ENCODE results near the gene COMP. TPM values are rescaled to one million over a fixed set of nuclear protein-coding genes. Genes with fewer than 3 reads are reported as not detected.

Gene COMP
- not detected in 2 replicates for total RNA-seq

DNA sequence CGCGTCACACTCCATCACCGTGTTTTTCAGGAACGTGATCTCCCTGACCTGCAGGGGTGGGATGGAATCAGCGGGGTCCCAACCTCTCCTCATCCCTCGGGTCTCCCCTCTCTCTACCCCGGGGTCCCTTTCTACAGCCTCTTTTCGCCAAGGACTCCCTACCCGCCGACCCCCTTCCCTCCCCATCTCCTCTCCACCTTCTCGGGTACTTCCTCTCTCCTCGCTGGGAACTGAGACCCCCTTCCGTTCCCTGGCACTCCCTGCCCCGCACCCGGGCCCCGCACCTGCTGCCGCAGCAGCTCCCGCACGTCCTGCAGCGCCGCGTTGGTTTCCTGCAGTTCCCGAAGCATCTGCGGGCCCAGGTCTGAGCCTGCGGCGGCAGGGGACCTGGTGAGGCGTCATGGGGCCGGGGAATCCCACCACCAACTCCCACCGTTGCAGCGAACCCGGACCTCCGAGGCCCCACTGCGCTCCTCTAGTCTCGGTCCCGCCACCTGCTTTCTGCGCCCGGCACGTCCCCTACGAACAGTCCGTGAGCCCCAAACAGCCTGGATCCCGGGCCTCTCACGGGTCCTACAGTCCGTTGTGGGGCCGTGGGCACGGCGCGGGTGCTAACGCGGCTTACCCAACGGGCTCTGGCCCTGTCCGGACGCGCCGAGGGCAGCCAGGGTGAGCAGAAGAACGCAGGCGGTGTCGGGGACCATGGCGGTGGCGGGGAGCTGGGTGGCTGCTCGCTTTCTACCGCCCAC lies at the start of gene COMP:
COMP (minus strand) TSS at position 740 of the 749 bp plus-strand sequence; CDS start at position 704, 36 bp downstream.

DNA sequence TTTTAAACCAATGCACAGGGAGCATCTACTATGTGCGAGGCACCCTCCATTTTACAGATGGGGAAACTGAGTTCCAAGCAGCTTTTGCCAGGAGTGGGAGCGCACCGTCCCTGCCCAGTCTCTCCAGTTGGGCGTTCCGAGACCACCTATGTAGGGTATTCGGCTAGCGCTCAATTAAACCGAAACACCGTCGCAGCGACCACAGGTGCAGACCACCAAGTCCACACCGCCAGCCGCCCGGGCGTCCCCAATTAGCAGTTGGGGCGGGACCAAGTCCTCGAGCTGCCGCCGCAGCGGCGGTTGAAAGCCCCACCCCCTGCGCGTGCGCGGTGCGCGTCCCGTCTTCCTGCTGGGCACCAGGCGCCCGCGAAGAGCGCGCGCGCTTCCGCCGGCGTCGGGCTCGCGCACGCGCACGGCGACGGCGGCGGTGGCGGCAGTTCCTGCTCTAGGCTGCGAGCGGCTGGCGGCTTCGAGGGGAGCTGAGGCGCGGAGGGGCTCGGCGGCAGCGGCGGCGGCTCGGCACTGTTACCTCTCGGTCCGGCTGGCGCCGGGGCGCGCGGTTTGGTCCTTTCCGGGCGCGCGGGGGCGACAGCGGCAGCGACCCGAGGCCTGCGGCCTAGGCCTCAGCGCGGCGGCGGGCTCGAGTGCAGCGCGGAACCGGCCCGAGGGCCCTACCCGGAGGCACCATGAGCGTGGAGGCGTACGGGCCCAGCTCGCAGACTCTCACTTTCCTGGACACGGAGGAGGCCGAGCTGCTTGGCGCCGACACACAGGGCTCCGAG lies 40.6 kb upstream of the COMP start, which contains the start of gene UPF1:
UPF1 (plus strand) TSS at position 436 of the 782 bp plus-strand sequence; CDS start at position 687, 251 bp downstream.

Other genes starting within 250 kb of the COMP start
- 142 and 176 TPM in 2 replicates for gene FKBP8, start 247.7 kb downstream of the COMP start, total RNA-seq
- gene KXD1, start 233.4 kb downstream of the COMP start, total RNA-seq = 52.0 and 55.0 TPM in 2 replicates
- gene UBA52, start 219.4 kb downstream of the COMP start, total RNA-seq = 879 and 894 TPM in 2 replicates
- 55.6 and 71.6 TPM in 2 replicates for gene REX1BD, start 202.5 kb downstream of the COMP start, total RNA-seq
- gene CRLF1, start 184.5 kb downstream of the COMP start, total RNA-seq = 0.09 and 1.1 TPM in 2 replicates
- gene TMEM59L, start 178.4 kb downstream of the COMP start, total RNA-seq = 0.19 and 0.27 TPM in 2 replicates
- 2.6 and 6.9 TPM in 2 replicates for gene KLHL26, start 154.3 kb downstream of the COMP start, total RNA-seq
- gene CRTC1, start 107.6 kb downstream of the COMP start, total RNA-seq = 0.90 and 1.2 TPM in 2 replicates
- 62.9 and 69.7 TPM in 2 replicates for gene UPF1, start 40.7 kb upstream of the COMP start, total RNA-seq
- 3.2 and 4.5 TPM in 2 replicates for gene CERS1, start 104.9 kb upstream of the COMP start, total RNA-seq
- 172 and 214 TPM in 2 replicates for gene COPE, start 128.1 kb upstream of the COMP start, total RNA-seq
- 56.5 and 68.6 TPM in 2 replicates for gene DDX49, start 128.4 kb upstream of the COMP start, total RNA-seq
- gene HOMER3, start 149.9 kb upstream of the COMP start, total RNA-seq = 120 and 160 TPM in 2 replicates
- gene SUGP2, start 242.2 kb upstream of the COMP start, total RNA-seq = 17.4 and 25.4 TPM in 2 replicates
- 52.1 and 62.9 TPM in 2 replicates for gene ARMC6, start 242.3 kb upstream of the COMP start, total RNA-seq